SHP77 (cell line): ENCODE measurements around the gene PCNX2.
"Not testable (repeated sequence)": the region's sequence is repeated elsewhere in the genome, so short reads cannot be mapped to it uniquely, and the experiment has no call there.

Experiments
- DNase-seq, 2 experiments: peaks; one replicate each; lab custom pipeline; 2025; lab: John Stamatoyannopoulos, UW

PCNX2 gene

DNA sequence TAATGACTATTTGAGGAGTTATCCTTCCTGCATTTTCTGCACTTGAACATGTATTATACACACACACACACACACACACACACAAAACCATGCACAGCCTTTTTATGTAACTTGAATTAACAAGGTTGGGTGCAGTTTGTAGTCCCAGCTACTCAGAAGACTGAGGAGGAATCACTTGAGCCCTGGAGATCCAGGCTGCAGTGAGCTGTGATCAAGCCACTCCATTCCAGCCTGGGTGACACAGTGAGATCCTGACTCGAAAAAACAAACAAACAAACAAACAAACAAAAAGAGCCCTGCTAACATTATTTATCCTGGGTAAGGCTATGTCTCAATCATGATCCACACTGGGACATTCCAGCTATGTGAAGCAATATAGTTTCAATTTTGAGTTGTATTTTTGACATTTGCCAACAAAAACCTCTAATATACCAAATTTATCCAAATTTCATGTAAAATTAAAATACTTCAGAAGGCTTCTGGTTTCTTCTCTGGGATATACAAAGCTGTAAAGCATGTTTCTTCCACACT, 188.3 kb downstream of the PCNX2 start:
- no peak for DNase-seq

DNA sequence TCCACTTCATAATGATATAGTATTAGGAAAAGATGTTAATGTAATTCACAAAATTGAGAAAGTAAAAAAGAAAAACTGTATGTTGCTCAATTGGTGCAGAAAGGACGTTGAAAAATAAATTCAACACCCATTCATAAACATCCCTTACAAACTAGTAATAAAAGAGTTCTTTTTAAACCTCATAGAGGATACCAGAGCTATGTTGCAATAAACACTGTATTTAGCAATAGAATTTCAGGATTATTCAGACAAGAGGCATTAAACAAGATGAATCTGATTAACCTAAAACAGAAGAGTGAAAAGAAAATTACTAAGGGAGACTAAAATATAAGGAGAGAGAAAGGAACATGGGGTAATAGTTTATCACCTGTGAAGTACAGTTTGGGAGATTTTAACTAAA, 190.3 kb downstream of the PCNX2 start:
- DNase-seq: no peak

DNA sequence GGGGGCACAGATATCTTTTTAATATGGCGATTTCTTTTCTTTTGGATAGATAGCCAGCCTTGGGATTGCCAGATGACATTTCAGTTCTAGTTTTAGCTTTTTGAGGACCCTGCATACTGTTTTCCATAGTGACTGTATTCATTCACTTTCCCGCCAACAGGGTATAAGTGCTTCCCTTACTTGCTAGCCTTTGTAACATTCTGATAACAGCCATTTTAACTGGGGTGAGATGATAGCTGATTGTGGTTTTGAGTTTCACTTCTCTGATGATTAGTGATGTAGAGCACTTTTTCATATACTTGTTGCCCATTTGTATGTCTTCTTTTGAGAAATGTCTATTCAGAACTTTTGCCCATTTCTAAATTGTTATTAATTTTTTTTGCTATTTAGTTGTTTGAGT, 193.2 kb downstream of the PCNX2 start:
- DNase-seq: no peak

- no peak for DNase-seq
Measured at GRCh38 chr1:233097959-233098580, 197.5 kb downstream of the PCNX2 start.

DNA sequence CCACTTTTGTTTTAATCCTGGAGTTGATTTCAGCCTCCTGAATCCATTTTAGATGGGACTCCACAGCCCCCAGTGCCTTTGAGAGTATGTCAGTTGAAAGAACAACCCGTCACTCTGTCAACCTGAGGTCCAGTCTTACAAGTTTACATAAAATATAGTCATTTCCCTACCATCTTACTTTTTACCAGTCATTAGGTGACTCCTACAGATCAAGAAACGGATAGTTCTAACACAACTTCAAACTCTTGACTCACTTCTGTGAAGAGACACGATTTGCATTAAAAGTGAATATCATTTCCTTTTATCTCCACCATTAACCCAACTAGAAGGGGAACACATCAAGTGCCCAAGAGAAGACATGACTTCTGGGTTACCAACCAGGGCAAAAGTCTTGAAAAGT, 198.0 kb downstream of the PCNX2 start:
- no peak for DNase-seq

- no peak for DNase-seq
Measured at GRCh38 chr1:233094691-233095090, 200.8 kb downstream of the PCNX2 start.

GRCh38 chr1:233094269-233094668, 201.3 kb downstream of the PCNX2 start:
- DNase-seq: no peak

GRCh38 chr1:233090746-233091494, 204.6 kb downstream of the PCNX2 start:
- DNase-seq: no peak

DNA sequence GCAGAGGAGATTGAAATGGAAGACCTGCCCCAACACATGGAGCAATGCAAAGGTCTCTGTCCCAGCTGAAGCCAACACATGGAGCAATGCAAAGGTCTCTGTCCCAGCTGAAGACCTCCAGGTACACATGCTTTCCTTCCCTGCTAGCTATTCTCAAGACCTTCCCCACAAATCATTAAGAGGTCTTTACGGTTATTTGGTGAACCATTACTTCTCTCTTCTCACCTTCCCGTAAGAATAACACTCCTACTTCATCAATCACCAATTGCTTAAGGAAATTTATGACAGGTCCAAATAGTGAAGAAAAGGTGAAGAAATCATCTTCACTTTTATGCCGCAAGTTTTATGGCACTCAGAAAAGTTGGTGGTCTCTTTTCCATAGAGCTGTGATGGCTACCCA, 206.3 kb downstream of the PCNX2 start:
- DNase-seq: no peak

- no peak for DNase-seq
Measured at GRCh38 chr1:233088613-233089012, 206.9 kb downstream of the PCNX2 start.

GRCh38 chr1:233086961-233087881, 208.3 kb downstream of the PCNX2 start:
- no peak for DNase-seq

DNA sequence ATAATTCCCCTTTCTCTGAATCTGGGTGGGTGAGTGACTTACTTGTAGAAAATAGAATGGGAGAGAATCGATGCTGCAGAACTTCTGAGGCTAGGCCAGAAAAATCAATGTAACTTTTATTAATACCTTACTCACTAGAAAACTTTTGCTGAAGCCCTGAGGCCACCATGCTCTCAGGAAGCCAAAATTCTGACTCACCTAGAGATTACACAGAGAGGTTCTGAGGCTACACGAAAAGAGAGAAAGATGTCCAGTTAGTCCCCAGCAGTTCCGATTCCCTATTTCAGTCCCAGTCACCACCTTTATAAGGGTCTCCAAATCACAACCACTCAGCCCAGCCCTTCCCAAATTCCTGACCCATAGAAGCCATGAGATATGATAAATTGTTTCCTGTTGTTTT, 210.0 kb downstream of the PCNX2 start:
- DNase-seq: no peak

GRCh38 chr1:233082778-233083550, 212.6 kb downstream of the PCNX2 start:
- no peak for DNase-seq

- DNase-seq: no peak
Measured at GRCh38 chr1:233081735-233082134, 213.8 kb downstream of the PCNX2 start.

GRCh38 chr1:233080827-233081226, 214.7 kb downstream of the PCNX2 start:
- DNase-seq: not testable (repeated sequence)

DNA sequence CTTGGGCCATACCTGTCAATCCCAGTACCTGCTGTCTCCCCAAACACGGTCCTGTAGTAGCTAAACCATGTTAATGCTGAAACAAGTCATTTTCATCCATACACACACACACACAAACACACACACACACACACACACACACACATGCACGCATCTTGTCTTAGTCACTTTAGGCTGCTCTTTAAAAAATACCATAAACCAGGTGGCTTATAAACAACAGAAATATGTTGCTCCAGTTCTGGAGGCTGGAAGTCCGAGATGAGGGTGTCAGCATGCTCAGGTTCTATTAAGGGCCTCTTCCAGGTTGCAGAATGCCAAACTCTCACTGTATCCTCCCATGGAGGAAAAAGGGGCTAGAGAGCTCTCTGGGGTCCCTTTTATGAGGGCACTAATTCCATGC, 215.2 kb downstream of the PCNX2 start:
- no peak for DNase-seq

- DNase-seq: no peak
Measured at GRCh38 chr1:233079574-233079973, 216.0 kb downstream of the PCNX2 start.

DNA sequence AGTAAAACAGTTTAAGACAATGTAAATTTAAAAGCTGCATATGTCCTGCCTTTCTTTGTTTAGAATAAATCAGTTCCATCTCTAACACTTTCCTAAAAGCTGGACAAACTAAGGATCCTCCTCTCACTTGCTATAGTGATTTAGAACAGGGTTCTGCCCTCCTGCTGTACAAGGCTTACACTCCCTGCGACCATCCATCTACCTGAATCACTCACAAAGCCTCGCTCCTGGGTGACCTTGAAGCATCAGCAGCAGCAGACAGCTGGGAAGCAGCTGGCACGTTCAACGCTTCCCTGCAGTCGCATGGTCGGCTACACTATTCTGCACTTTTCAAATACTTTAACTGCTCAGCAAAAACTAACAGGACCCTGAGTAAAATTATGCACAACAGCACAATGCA, 217.1 kb downstream of the PCNX2 start:
- no peak for DNase-seq

DNA sequence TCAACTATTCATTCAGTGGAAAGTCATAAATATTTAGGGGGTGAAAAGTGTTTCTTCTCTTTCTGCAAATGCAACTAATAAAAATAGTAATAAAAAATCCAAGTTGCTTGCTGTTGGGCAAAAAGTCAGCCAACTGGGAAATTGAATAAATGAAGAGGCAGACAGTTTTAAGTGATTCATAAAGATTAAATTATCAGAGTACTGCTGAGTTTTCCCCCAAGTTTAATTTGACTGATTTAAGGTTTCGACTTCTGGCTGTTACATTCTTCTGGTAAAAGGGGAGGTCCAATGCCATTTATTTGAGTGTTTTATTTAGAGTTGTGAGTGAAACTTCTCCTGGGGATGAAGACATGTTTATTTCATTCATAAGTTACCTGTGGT, 219.6 kb downstream of the PCNX2 start:
- DNase-seq: no peak

DNA sequence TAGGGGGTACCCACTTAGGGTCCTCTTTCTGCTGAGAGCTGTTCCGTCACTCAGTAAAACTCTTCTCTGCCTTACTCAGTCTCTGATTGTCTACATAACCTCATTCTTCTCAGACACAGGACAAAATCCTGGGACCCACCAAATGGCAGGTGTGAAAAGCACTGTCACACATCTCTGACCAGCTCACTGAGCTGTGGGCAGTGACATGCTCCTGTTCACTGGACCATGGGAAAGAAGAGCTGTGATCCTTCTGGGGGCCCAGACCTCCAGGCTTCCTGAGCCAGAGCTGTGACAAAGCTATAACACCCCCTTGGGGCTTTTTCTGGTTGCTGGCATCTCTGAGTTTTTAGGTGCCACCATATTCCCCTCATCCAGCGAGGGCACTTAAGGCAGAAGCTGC, 229.4 kb downstream of the PCNX2 start:
- no peak for DNase-seq

DNA sequence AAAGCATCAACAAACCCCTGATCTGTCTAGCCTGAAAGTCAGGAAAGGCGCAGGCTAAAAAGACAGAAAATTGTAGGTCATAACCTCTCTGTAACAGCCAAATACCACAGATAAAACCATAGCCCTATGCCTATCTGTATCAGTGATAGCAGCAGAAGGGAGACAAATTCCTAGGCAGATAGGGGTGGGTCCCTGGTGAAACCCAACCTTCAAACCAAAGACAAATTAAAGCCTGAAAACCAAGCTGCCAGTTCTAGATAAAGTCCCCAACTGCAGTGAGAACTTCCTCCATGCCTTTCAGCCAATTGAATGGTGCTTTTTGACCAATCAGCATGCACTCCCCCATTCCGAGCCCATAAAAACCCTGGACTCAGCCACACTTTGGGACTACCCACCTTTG, 229.8 kb downstream of the PCNX2 start:
- DNase-seq: no peak

DNA sequence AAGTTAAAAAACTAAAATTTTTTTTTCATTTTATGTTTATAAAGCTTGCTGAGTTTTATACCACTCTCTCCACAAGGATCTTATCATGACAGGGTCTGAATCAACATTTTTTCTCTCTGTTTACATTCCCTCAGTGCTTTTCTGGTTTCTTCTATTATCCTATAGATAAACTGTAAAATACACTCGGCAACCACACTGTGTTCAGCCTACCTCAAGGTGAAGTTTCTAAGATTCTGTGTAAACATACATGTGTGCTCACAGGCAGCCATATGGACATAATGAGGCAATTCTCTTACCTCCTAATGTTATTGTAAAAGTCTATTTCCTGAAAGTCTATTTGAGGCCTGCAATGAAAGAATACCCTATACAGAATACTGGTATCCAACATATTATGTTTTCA, 230.5 kb downstream of the PCNX2 start:
- DNase-seq: no peak
